GM12874 (cell line): ENCODE data around the gene PPP2R2C.

Experiments
- CTCF ChIP-seq: IDR thresholded peaks from 2 replicates; pipeline ENCODE4 v1.5.1; 2011; ENCODE audit warnings: low read depth, mild to moderate bottlenecking, control low read depth, low read length, moderate library complexity; ENCODE audit not compliant: insufficient read depth

PPP2R2C gene

DNA sequence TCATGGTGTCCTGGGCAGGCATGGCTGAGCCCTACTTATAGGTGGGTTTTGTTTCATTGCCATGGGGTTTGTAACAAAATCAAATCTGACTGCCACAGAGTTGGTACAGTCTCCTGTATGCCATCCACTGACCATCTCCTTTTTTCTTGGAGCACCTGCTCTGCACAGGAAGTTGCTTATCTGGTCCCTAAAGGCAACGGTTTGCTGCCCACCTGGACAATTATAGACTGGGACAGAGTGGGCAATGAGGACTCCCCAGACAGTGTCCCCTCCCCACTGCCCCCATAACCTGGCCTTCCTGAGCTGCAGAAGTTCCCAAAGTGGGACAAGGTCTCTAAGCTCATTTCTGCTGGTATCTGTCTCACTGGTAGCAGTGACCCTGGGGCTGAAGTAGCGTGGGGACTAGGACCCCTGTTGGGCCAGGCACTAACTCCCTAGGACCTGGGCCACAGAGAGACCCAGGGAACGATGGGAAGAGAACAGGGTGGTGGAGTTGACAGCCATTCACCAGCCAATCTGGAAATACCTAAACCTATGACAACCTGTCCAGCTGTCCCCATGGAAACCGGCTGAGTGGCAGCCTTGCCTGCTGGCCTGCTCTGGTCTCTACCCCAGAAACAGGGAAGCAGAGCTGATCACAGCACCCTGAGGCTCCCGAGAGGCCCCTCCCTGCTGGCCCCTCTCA lies 138.1 kb downstream of the PPP2R2C start:
- no peak for TF ChIP-seq CTCF

- peak; percentile 59; the same call in 1 of the 2 replicates for TF ChIP-seq CTCF
Measured at GRCh38 chr4:6333301-6334202, 138.9 kb downstream of the PPP2R2C start.

GRCh38 chr4:6332669-6333050 lies 139.8 kb downstream of the PPP2R2C start:
- no peak for TF ChIP-seq CTCF

- TF ChIP-seq CTCF, result peak; percentile 78
Measured at GRCh38 chr4:6332042-6332668, 140.3 kb downstream of the PPP2R2C start.

DNA sequence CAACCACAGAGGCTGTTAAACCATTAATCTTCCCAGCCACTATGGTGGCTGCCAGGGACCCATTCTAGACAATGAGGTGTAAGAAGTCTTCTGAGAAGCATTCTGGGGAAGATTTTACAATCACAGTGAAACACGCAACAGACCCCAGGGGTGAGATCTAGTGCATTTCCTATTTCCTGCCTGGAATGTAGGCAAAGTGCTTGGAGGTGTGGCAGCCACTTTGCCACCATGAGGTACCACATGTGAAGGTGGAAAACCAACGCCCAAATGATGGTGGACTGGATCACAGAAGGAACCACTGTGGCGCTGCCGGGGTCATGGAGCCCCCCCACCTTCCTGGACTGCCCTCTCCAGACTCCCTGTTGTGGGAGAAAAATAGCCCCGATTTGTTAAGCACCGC lies 140.9 kb downstream of the PPP2R2C start:
- TF ChIP-seq CTCF, result no peak

DNA sequence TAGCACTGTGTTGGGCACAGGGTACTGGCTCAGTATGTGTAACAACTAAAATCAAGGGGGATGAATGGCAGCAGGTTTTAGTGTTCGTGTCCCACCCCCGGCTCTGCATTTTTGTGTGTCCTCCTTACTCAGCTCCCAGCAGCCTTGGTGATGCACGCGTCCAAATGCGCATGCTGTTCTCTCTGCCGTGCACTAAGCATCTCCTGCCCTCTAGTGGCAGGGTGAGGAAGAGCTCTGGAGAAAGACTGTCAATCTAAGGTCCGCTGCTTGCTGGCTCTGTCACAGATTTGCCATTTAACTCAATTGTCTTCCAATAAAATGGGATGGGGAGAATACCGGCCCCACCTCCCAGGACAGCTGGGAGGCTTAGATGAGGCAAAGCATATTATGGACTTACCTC lies 141.4 kb downstream of the PPP2R2C start:
- TF ChIP-seq CTCF, result peak; percentile 70

DNA sequence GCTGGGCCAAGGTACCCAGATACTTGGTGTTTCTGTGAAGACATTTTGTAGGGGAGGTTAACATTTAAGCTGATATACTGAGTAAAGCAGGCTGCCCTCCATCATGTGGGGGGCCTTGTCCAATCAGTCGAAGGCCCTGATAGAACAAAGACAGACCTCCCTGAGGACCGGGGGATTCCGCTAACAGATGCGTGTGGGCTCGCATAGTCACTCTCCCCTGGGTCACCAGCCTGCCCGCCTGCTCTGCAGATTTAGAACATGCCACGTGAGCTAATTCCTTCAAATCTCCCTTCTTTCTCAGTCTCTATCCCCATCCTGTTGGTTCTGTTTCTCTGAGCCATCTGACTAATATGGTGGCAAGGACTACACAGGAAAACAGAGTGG lies 142.0 kb downstream of the PPP2R2C start:
- no peak for TF ChIP-seq CTCF
